B cell (primary cell): Measurements from ENCODE around the gene GDF7. TPM values are rescaled to one million over a fixed set of nuclear protein-coding genes. Genes with fewer than 3 reads are reported as not detected.

Experiments
- ATAC-seq: fragments of 200-7000 bp; cut with Tn5 transposase; one replicate; pipeline ENCODE4 v1.10.0; 2021; ENCODE audit warnings: low read depth, mild to moderate bottlenecking, moderate number of reproducible peaks, moderate library complexity
- CTCF ChIA-PET: fragments of 350-600 bp; sonication (Branson Sonifier 250); formaldehyde crosslinking; loops from one replicate; lab custom pipeline; 2021; ENCODE audit warnings: antibody characterized with exemption, inconsistent platforms; lab: Charles Lee
- POLR2A ChIA-PET: fragments of 350-600 bp; sonication (Branson Sonifier 250); formaldehyde crosslinking; loops from one replicate; lab custom pipeline; 2021; ENCODE audit warnings: antibody characterized with exemption; lab: Charles Lee
- DNase-seq: peaks from one replicate; pipeline ENCODE4 v3.0.0; 2013
- H2AFZ ChIP-seq: 2 replicates; pipeline ENCODE4 v1.6.1; 2012; ENCODE audit warnings: mild to moderate bottlenecking, low read depth, low read length; ENCODE audit not compliant: insufficient read depth, poor library complexity, severe bottlenecking
- H3K27ac ChIP-seq, 2 donors: 1 replicate in 1 of 2; 2 replicates in 1 of 2; pipeline ENCODE4 v1.5.1; 2012 to 2013; ENCODE audit warnings: low read length in 2 of 2, mild to moderate bottlenecking in 2 of 2, moderate library complexity in 1 of 2
- H3K27me3 ChIP-seq, 4 experiments: fragments of 200-600 bp in 1 of 4; sonication (generic) in 1 of 4; replicated peaks in 1 of 4; 1 replicate in 2 of 4; 2 replicates in 2 of 4; pipeline versions ENCODE4 v1.6.1 to v1.7.0; 2013 to 2016; ENCODE audit warnings: low read length in 3 of 4, mild to moderate bottlenecking in 2 of 4, mixed read lengths in 1 of 4, moderate library complexity in 1 of 4; ENCODE audit not compliant: insufficient read depth in 4 of 4, control insufficient read depth in 3 of 4; ENCODE audit errors: control extremely low read depth in 1 of 4
- H3K36me3 ChIP-seq, 2 experiments: replicated peaks in 1 of 2; 1 replicate in 1 of 2; 2 replicates in 1 of 2; pipeline versions ENCODE4 v1.6.1 to v1.7.1; 2013; ENCODE audit warnings: low read length in 1 of 2; ENCODE audit not compliant: insufficient read depth in 2 of 2, control insufficient read depth in 1 of 2; ENCODE audit errors: control extremely low read depth in 1 of 2, extremely low read depth in 1 of 2
- H3K4me1 ChIP-seq, 2 donors: fragments of 200-600 bp in 1 of 2; sonication (generic) in 1 of 2; 1 replicate in 1 of 2; 2 replicates in 1 of 2; pipeline versions ENCODE4 v1.5.1 to v1.6.1; 2013 to 2017; ENCODE audit warnings: low read length in 2 of 2; ENCODE audit not compliant: control insufficient read depth in 2 of 2, insufficient read depth in 2 of 2
- H3K4me2 ChIP-seq: replicated peaks from 2 replicates; pipeline ENCODE3; 2012; ENCODE audit warnings: mild to moderate bottlenecking, low read depth, low read length; ENCODE audit not compliant: poor library complexity, severe bottlenecking
- H3K4me3 ChIP-seq, 5 experiments: fragments of 200-600 bp in 1 of 5; sonication (generic) in 1 of 5; 1 replicate in 3 of 5; 2 replicates in 2 of 5; pipeline versions ENCODE4 v1.5.1 to v1.7.0; 2011 to 2016; ENCODE audit warnings: low read length in 4 of 5, mild to moderate bottlenecking in 4 of 5, low read depth in 2 of 5, control low read depth in 1 of 5, moderate library complexity in 1 of 5; ENCODE audit not compliant: insufficient read depth in 1 of 5; ENCODE audit errors: control extremely low read depth in 1 of 5, extremely low read depth in 1 of 5
- H3K79me2 ChIP-seq: fragments of 200-600 bp; sonication (generic); one replicate; pipeline ENCODE4 v1.6.0; 2016; ENCODE audit warnings: low read length; ENCODE audit not compliant: control insufficient read depth, insufficient read depth
- H3K9ac ChIP-seq: fragments of 200-600 bp; sonication (generic); 2 replicates; pipeline ENCODE4 v1.6.1; 2017; ENCODE audit warnings: mild to moderate bottlenecking, low read length, moderate library complexity
- H3K9me3 ChIP-seq, 3 donors: one replicate each; pipeline versions ENCODE4 v1.6.1 to v1.7.1; 2013; ENCODE audit warnings: low read length in 2 of 3; ENCODE audit not compliant: control insufficient read depth in 2 of 3, insufficient read depth in 1 of 3; ENCODE audit errors: control extremely low read depth in 1 of 3
- H4K20me1 ChIP-seq: 2 replicates; pipeline ENCODE4 v1.6.0; 2012; ENCODE audit warnings: mild to moderate bottlenecking, low read length; ENCODE audit not compliant: insufficient read depth, control insufficient read depth, poor library complexity, severe bottlenecking
- H3K27ac Mint-ChIP-seq: one replicate; pipeline ENCODE4 v1.8.0; 2021; ENCODE audit warnings: mixed read lengths
- H3K27me3 Mint-ChIP-seq: one replicate; pipeline ENCODE4 v1.8.0; 2021; ENCODE audit warnings: mixed read lengths
- H3K4me1 Mint-ChIP-seq: one replicate; pipeline ENCODE4 v1.8.0; 2021; ENCODE audit warnings: mixed read lengths
- H3K4me3 Mint-ChIP-seq: one replicate; pipeline ENCODE4 v1.8.0; 2021; ENCODE audit warnings: mixed read lengths
- H3K9me3 Mint-ChIP-seq: one replicate; pipeline ENCODE4 v1.8.0; 2022; ENCODE audit warnings: mixed read lengths; ENCODE audit not compliant: insufficient read depth
- CTCF ChIP-seq: fragments of 200-600 bp; IDR thresholded peaks from one replicate; pipeline ENCODE4 v1.8.0; 2022; ENCODE audit warnings: antibody characterized with exemption, mild to moderate bottlenecking
- EZH2 ChIP-seq: IDR thresholded peaks from 2 replicates; pipeline ENCODE4 v1.6.1; 2012; ENCODE audit warnings: borderline replicate concordance, low read depth, mild to moderate bottlenecking, moderate library complexity, low read length; ENCODE audit not compliant: insufficient read depth, poor library complexity, severe bottlenecking
- WGBS: methylation state at CpG from one replicate; pipeline ENCODE4 v1.1.5; 2013; ENCODE audit warnings: missing lambda C conversion rate; ENCODE audit not compliant: insufficient coverage; 5-methylcytosine and 5-hydroxymethylcytosine counted together
- intact Hi-C: fragments of 100-400 bp; cut with micrococcal nuclease; formaldehyde crosslinking; loops from one replicate; pipeline ENCODE4 v1.10.0; 2022
- polyA plus RNA-seq: library from polyadenylated mRNA; depleted of rRNA; stranded (reverse); fragments of >200 nt; gene quantifications from 2 replicates; pipeline ENCODE4 v1.2.3, GENCODE V29; 2012
- total RNA-seq, 2 donors: library from RNA; stranded (reverse); fragments of 120-200 nt in 1 of 2; gene quantifications; 1 replicate in 1 of 2; 2 replicates in 1 of 2; pipeline versions ENCODE4 v1.2.3 to v1.2.4, GENCODE V29; 2013 to 2022

The GDF7 gene
- total and polyA plus RNA-seq, 2 donors (not counting 1 experiment from before 2014, with no cell fraction given): 7.0 to 15.3 TPM

- intact Hi-C loops: loop anchor here (5.0 kb wide), 1 partner anchor 401 kb away; no protein-coding TSS in a partner anchor
Measured at GRCh38 chr2:20643060-20643459, 23.9 kb upstream of the GDF7 start.

More at GRCh38 chr2:20643060-20643459, 23.9 kb upstream of the GDF7 start:
- no peak overlapping the region for H3K4me3 Mint-ChIP-seq
- 100% methylated on average over 4 of the region's 7 CpGs for WGBS
- H3K4me1 Mint-ChIP-seq: peaks cover 19% of the 10 kb centered on the region
- H3K4me2 ChIP-seq: no peak overlapping the region
- TF ChIP-seq EZH2 (no peak), CTCF (no peak)
- DNase-seq (no peak), ATAC-seq (no peak)
- H2AFZ ChIP-seq: no peak overlapping the region
- H4K20me1 ChIP-seq: peaks cover 18% of the 10 kb centered on the region
- peaks cover 0 to 2% (median 0%) of the 10 kb centered on the region in 3 donors for H3K9me3 ChIP-seq
- H3K27me3 Mint-ChIP-seq: no peaks in the 10 kb centered on the region
- H3K79me2 ChIP-seq: peaks cover 28% of the 10 kb centered on the region
- no peak overlapping the region for H3K9ac ChIP-seq
- CTCF ChIA-PET: interaction anchor here (0.7 to 6.9 kb wide), 39 partner anchors 8 to 320 kb away, joined by 3 to 128 read pairs (median 4); partner anchors contain the start of genes HS1BP3 and RHOB
- H3K4me3 ChIP-seq: no peak overlapping the region
- H3K27ac Mint-ChIP-seq: no peak overlapping the region
- peaks cover 11 to 21% of the 10 kb centered on the region in 2 donors for H3K4me1 ChIP-seq
- POLR2A ChIA-PET: interaction anchor here (1.2 to 2.1 kb wide), 3 partner anchors 196 to 231 kb away, joined by 3 to 9 read pairs (median 7); partner anchors contain the start of gene RHOB
- H3K9me3 Mint-ChIP-seq: no peaks in the 10 kb centered on the region
- no peak overlapping the region for H3K27ac ChIP-seq
- H3K36me3 ChIP-seq: peaks cover 0 to 62% of the 10 kb centered on the region in 2 experiments
- H3K27me3 ChIP-seq: no peaks in the 10 kb centered on the region
